Neuronal stem cell (in vitro differentiated cells): ENCODE data around the gene C12orf60.

Experiments
- DNase-seq: peaks from one replicate; pipeline ENCODE4 v3.0.0-alpha.2; 2013; ENCODE audit warnings: low spot score
- H2AFZ ChIP-seq: one replicate; pipeline ENCODE4 v1.6.1; 2013; ENCODE audit warnings: mild to moderate bottlenecking, low read length, inconsistent platforms
- H2AK5ac ChIP-seq: 2 replicates; pipeline ENCODE4 v1.6.1; 2013; ENCODE audit warnings: low read depth, mild to moderate bottlenecking, inconsistent platforms, low read length, moderate library complexity, mixed read lengths
- H2BK120ac ChIP-seq: 2 replicates; pipeline ENCODE4 v1.6.1; 2013; ENCODE audit warnings: low read depth, mild to moderate bottlenecking, inconsistent platforms, low read length, moderate library complexity, mixed read lengths
- H2BK12ac ChIP-seq: one replicate; pipeline ENCODE4 v1.6.1; 2013; ENCODE audit warnings: low read length, inconsistent platforms
- H2BK15ac ChIP-seq: 2 replicates; pipeline ENCODE4 v1.6.1; 2013; ENCODE audit warnings: mild to moderate bottlenecking, low read length, inconsistent platforms, mixed read lengths
- H2BK5ac ChIP-seq: one replicate; pipeline ENCODE4 v1.6.1; 2013; ENCODE audit warnings: inconsistent platforms, mild to moderate bottlenecking, low read length, moderate library complexity
- H3K14ac ChIP-seq: one replicate; pipeline ENCODE4 v1.6.1; 2013; ENCODE audit warnings: low read length, inconsistent platforms
- H3K18ac ChIP-seq: 2 replicates; pipeline ENCODE4 v1.6.1; 2013; ENCODE audit warnings: low read length, inconsistent platforms
- H3K23ac ChIP-seq: 2 replicates; pipeline ENCODE4 v1.6.1; 2013; ENCODE audit warnings: low read depth, mild to moderate bottlenecking, mixed read lengths, low read length, inconsistent platforms; ENCODE audit not compliant: poor library complexity
- H3K27ac ChIP-seq: replicated peaks from 3 replicates; pipeline ENCODE4 v1.5.1; 2013; ENCODE audit warnings: low read length, inconsistent platforms
- H3K27me3 ChIP-seq, 3 experiments: 2 replicates each; pipeline ENCODE4 v1.6.1; 2013; ENCODE audit warnings: low read length in 3 of 3, mild to moderate bottlenecking in 2 of 3, inconsistent platforms in 1 of 3, low read depth in 1 of 3, mixed read lengths in 1 of 3, moderate library complexity in 1 of 3; ENCODE audit not compliant: control insufficient read depth in 3 of 3, insufficient read depth in 3 of 3
- H3K36me3 ChIP-seq, 2 donors: replicated peaks in 1 of 2; 2 replicates each; pipeline ENCODE4 v1.6.1; 2013; ENCODE audit warnings: low read length in 2 of 2; ENCODE audit not compliant: control insufficient read depth in 2 of 2, insufficient read depth in 2 of 2
- H3K4ac ChIP-seq: 2 replicates; pipeline ENCODE4 v1.6.1; 2013; ENCODE audit warnings: inconsistent platforms, mild to moderate bottlenecking, low read length, moderate library complexity
- H3K4me1 ChIP-seq, 2 donors: 1 replicate in 1 of 2; 2 replicates in 1 of 2; pipeline ENCODE4 v1.6.1; 2013; ENCODE audit warnings: low read length in 2 of 2, low read depth in 1 of 2; ENCODE audit not compliant: control insufficient read depth in 2 of 2, insufficient read depth in 1 of 2
- H3K4me2 ChIP-seq: one replicate; pipeline ENCODE4 v1.6.1; 2013; ENCODE audit warnings: mild to moderate bottlenecking, low read length, inconsistent platforms; ENCODE audit not compliant: insufficient read depth, poor library complexity, severe bottlenecking
- H3K4me3 ChIP-seq, 2 donors: 2 replicates each; pipeline ENCODE4 v1.5.1; 2013; ENCODE audit warnings: low read length in 2 of 2, mild to moderate bottlenecking in 2 of 2, inconsistent platforms in 1 of 2, moderate library complexity in 1 of 2
- H3K79me1 ChIP-seq: one replicate; pipeline ENCODE4 v1.6.1; 2013; ENCODE audit warnings: low read depth, mild to moderate bottlenecking, inconsistent platforms, low read length, moderate library complexity
- H3K9ac ChIP-seq: one replicate; pipeline ENCODE4 v1.6.1; 2013; ENCODE audit warnings: mild to moderate bottlenecking, low read depth, low read length, inconsistent platforms; ENCODE audit not compliant: poor library complexity
- H3K9me3 ChIP-seq, 2 donors: replicated peaks in 1 of 2; 2 replicates each; pipeline versions ENCODE3 to v1.6.1; 2013; ENCODE audit warnings: low read length in 2 of 2, mild to moderate bottlenecking in 2 of 2, inconsistent platforms in 1 of 2, low read depth in 1 of 2, mixed read lengths in 1 of 2, moderate library complexity in 1 of 2; ENCODE audit not compliant: control insufficient read depth in 2 of 2, insufficient read depth in 1 of 2
- H4K8ac ChIP-seq: one replicate; pipeline ENCODE4 v1.6.1; 2013; ENCODE audit warnings: low read depth, mild to moderate bottlenecking, inconsistent platforms, low read length, moderate library complexity
- H4K91ac ChIP-seq: one replicate; pipeline ENCODE4 v1.6.1; 2013; ENCODE audit warnings: low read length, low read depth, mild to moderate bottlenecking, inconsistent platforms; ENCODE audit not compliant: poor library complexity
- WGBS, 2 donors: extraction: QIAGEN DNeasy Blood & Tissue Kit; methylation state at CpG; one replicate each; pipeline ENCODE4 v1.1.7; 2013; ENCODE audit warnings: missing lambda C conversion rate in 2 of 2, mixed read lengths in 1 of 2; ENCODE audit not compliant: insufficient read length in 2 of 2, insufficient replicate concordance in 1 of 2; ENCODE audit errors: extremely low coverage in 2 of 2; 5-methylcytosine and 5-hydroxymethylcytosine counted together

Gene C12orf60

GRCh38 chr12:14836336-14837210 is 33.1 kb downstream of the C12orf60 start:
- no peaks in the 10 kb centered on the region for H3K36me3 ChIP-seq
- peaks cover 0 to 7% of the 10 kb centered on the region in 2 donors for H3K4me1 ChIP-seq
- H3K14ac ChIP-seq: no peak overlapping the region
- H3K9ac ChIP-seq: no peak overlapping the region
- DNase-seq: no peak
- WGBS, 2 donors: no CpG with 5 or more reads among the region's 7 CpGs
- no peak overlapping the region for H3K4me2 ChIP-seq
- H3K4me3 ChIP-seq: no peak overlapping the region
- no peak overlapping the region for H2BK12ac ChIP-seq
- H3K23ac ChIP-seq: no peak overlapping the region
- no peak overlapping the region for H3K18ac ChIP-seq
- H2BK15ac ChIP-seq: no peak overlapping the region
- no peak overlapping the region for H4K91ac ChIP-seq
- H2AFZ ChIP-seq: no peak overlapping the region
- no peak overlapping the region for H4K8ac ChIP-seq
- peaks cover 0 to 4% of the 10 kb centered on the region in 2 donors for H3K9me3 ChIP-seq
- H3K27me3 ChIP-seq: no peaks in the 10 kb centered on the region
- no peak overlapping the region for H2BK5ac ChIP-seq
- H2BK120ac ChIP-seq: no peak overlapping the region
- no peak overlapping the region for H2AK5ac ChIP-seq
- H3K79me1 ChIP-seq: no peaks in the 10 kb centered on the region
- H3K27ac ChIP-seq: no peak overlapping the region
- H3K4ac ChIP-seq: no peak overlapping the region

- H3K79me1 ChIP-seq: no peaks in the 10 kb centered on the region
- no peak overlapping the region for H2BK5ac ChIP-seq
- H3K4me1 ChIP-seq: peaks cover 2 to 4% of the 10 kb centered on the region in 2 donors
- H3K27ac ChIP-seq: no peak overlapping the region
- H3K36me3 ChIP-seq: no peaks in the 10 kb centered on the region
- H3K4me2 ChIP-seq: no peak overlapping the region
- no peak overlapping the region for H2BK15ac ChIP-seq
- no peak for DNase-seq
- no peak overlapping the region for H3K18ac ChIP-seq
- H3K4me3 ChIP-seq: no peak overlapping the region
- H2AFZ ChIP-seq: no peak overlapping the region
- no peak overlapping the region for H3K23ac ChIP-seq
- no peak overlapping the region for H4K8ac ChIP-seq
- H2BK12ac ChIP-seq: no peak overlapping the region
- H4K91ac ChIP-seq: no peak overlapping the region
- no peak overlapping the region for H3K14ac ChIP-seq
- H2BK120ac ChIP-seq: no peak overlapping the region
- whole genome bisulfite sequencing, 2 donors: no CpG with 5 or more reads among the region's 1 CpG
- no peak overlapping the region for H3K9ac ChIP-seq
- peaks cover 0 to 4% of the 10 kb centered on the region in 2 donors for H3K9me3 ChIP-seq
- no peak overlapping the region for H3K4ac ChIP-seq
- H3K27me3 ChIP-seq: no peaks in the 10 kb centered on the region
- no peak overlapping the region for H2AK5ac ChIP-seq
These were observed 35.8 kb downstream of the C12orf60 start for GRCh38 chr12:14839262-14839661.

- Histone ChIP-seq H2AK5ac (no peak overlapping the region), H4K91ac (no peak overlapping the region), H3K23ac (no peak overlapping the region), H3K14ac (no peak overlapping the region), H3K9me3 (peaks cover 0 to 4% of the 10 kb centered on the region in 2 donors), H3K27ac (no peak overlapping the region), H3K4me1 (peaks cover 0 to 2% of the 10 kb centered on the region in 2 donors), H3K27me3 (no peaks in the 10 kb centered on the region), H3K9ac (no peak overlapping the region), H2AFZ (no peak overlapping the region), H2BK12ac (no peak overlapping the region), H2BK120ac (no peak overlapping the region), H3K36me3 (no peaks in the 10 kb centered on the region), H3K4me3 (no peak overlapping the region), H3K4ac (no peak overlapping the region), H2BK15ac (no peak overlapping the region), H3K18ac (no peak overlapping the region), H2BK5ac (no peak overlapping the region), H4K8ac (no peak overlapping the region), H3K4me2 (no peak overlapping the region), H3K79me1 (no peaks in the 10 kb centered on the region)
- no CpG with 5 or more reads among the region's 4 CpGs for WGBS, 2 donors
- DNase-seq: no peak
These were observed 37.1 kb downstream of the C12orf60 start for GRCh38 chr12:14840616-14841015.

GRCh38 chr12:14841761-14842160 is 38.3 kb downstream of the C12orf60 start:
- H3K36me3 ChIP-seq: no peaks in the 10 kb centered on the region
- no CpG with 5 or more reads among the region's 3 CpGs for WGBS, 2 donors
- H3K27ac ChIP-seq: no peak overlapping the region

More at GRCh38 chr12:14841761-14842160, 38.3 kb downstream of the C12orf60 start:
- H2BK120ac ChIP-seq: no peak overlapping the region
- DNase-seq: no peak
- no peak overlapping the region for H2BK5ac ChIP-seq
- no peaks in the 10 kb centered on the region for H3K79me1 ChIP-seq
- H3K23ac ChIP-seq: no peak overlapping the region
- H2BK15ac ChIP-seq: no peak overlapping the region
- no peak overlapping the region for H4K91ac ChIP-seq
- no peak overlapping the region for H2BK12ac ChIP-seq
- no peak overlapping the region for H3K4me3 ChIP-seq
- peaks cover 0 to 2% of the 10 kb centered on the region in 2 donors for H3K4me1 ChIP-seq
- H2AK5ac ChIP-seq: no peak overlapping the region
- H4K8ac ChIP-seq: no peak overlapping the region
- H3K18ac ChIP-seq: no peak overlapping the region
- H3K27me3 ChIP-seq: no peaks in the 10 kb centered on the region
- no peak overlapping the region for H2AFZ ChIP-seq
- H3K14ac ChIP-seq: no peak overlapping the region
- H3K4ac ChIP-seq: no peak overlapping the region
- peaks cover 0 to 4% of the 10 kb centered on the region in 2 donors for H3K9me3 ChIP-seq
- no peak overlapping the region for H3K9ac ChIP-seq
- H3K4me2 ChIP-seq: no peak overlapping the region
